ENCODE data around the gene NCK2.

NCK2 gene

GRCh38 chr2:105744909-105745853 lies at the start of gene NCK2:
NCK2 (plus strand) TSS chr2:105744912; CDS start chr2:105855064, 110,152 bp downstream.
- DNase-seq (ENCODE audit: low spot score), result peak; percentile 79

- no peak for DNase-seq (ENCODE audit: low spot score)
Observed at GRCh38 chr2:105697781-105698449, 46.8 kb upstream of the NCK2 start.

- DNase-seq (ENCODE audit: low spot score), result no peak
Observed at GRCh38 chr2:105698820-105699219, 45.9 kb upstream of the NCK2 start.

- DNase-seq (ENCODE audit: low spot score), result no peak
Observed at GRCh38 chr2:105701042-105701441, 43.7 kb upstream of the NCK2 start.

GRCh38 chr2:105708697-105709096 lies 36.0 kb upstream of the NCK2 start:
- DNase-seq (ENCODE audit: low spot score), result no peak

GRCh38 chr2:105711394-105711793 lies 33.3 kb upstream of the NCK2 start:
- DNase-seq (ENCODE audit: low spot score), result no peak

GRCh38 chr2:105712166-105712915 lies 32.4 kb upstream of the NCK2 start:
- no peak for DNase-seq (ENCODE audit: low spot score)

- DNase-seq (ENCODE audit: low spot score), result no peak
Observed at GRCh38 chr2:105712981-105713596, 31.6 kb upstream of the NCK2 start.

- DNase-seq (ENCODE audit: low spot score), result no peak
Observed at GRCh38 chr2:105714141-105714540, 30.6 kb upstream of the NCK2 start.

GRCh38 chr2:105718846-105719481 lies 25.7 kb upstream of the NCK2 start:
- no peak for DNase-seq (ENCODE audit: low spot score)

GRCh38 chr2:105721991-105722511 lies 22.7 kb upstream of the NCK2 start:
- DNase-seq (ENCODE audit: low spot score), result no peak

GRCh38 chr2:105722726-105723297 lies 21.9 kb upstream of the NCK2 start:
- DNase-seq (ENCODE audit: low spot score), result no peak

- DNase-seq (ENCODE audit: low spot score), result no peak
Observed at GRCh38 chr2:105723431-105723830, 21.3 kb upstream of the NCK2 start.

GRCh38 chr2:105725388-105725787 lies 19.3 kb upstream of the NCK2 start:
- DNase-seq (ENCODE audit: low spot score), result no peak

- no peak for DNase-seq (ENCODE audit: low spot score)
Observed at GRCh38 chr2:105730170-105730569, 14.5 kb upstream of the NCK2 start.

- no peak for DNase-seq (ENCODE audit: low spot score)
Observed at GRCh38 chr2:105731511-105731910, 13.2 kb upstream of the NCK2 start.

- DNase-seq (ENCODE audit: low spot score), result no peak
Observed at GRCh38 chr2:105732101-105732500, 12.6 kb upstream of the NCK2 start.

- DNase-seq (ENCODE audit: low spot score), result no peak
Observed at GRCh38 chr2:105732955-105733607, 11.6 kb upstream of the NCK2 start.

- no peak for DNase-seq (ENCODE audit: low spot score)
Observed at GRCh38 chr2:105733875-105734274, 10.8 kb upstream of the NCK2 start.

GRCh38 chr2:105734762-105735538 lies 9.8 kb upstream of the NCK2 start:
- no peak for DNase-seq (ENCODE audit: low spot score)

Data from left forelimb (tissue), 1 donor.